ENCODE data around the gene CX3CL1.

Gene CX3CL1

GRCh38 chr16:57376313-57376818 is 4.1 kb downstream of the CX3CL1 start:
- TF ChIP-seq POLR2AphosphoS5 (IDR thresholded peaks at IDR 0.05; ENCODE audit: low read depth, low read length) (no peak), TAF1 (IDR thresholded peaks at IDR 0.05; ENCODE audit: borderline replicate concordance, low read depth, low read length) (no peak), POLR2A (IDR thresholded peaks at IDR 0.05; ENCODE audit: low read depth, low read length) (no peak)
- FAIRE-seq = peak; percentile 56

GRCh38 chr16:57377080-57377841 is 5.0 kb downstream of the CX3CL1 start:
- no peak for TF ChIP-seq POLR2AphosphoS5 (IDR thresholded peaks at IDR 0.05; ENCODE audit: low read depth, low read length)
- no peak for TF ChIP-seq TAF1 (IDR thresholded peaks at IDR 0.05; ENCODE audit: borderline replicate concordance, low read depth, low read length)
- no peak for TF ChIP-seq POLR2A (IDR thresholded peaks at IDR 0.05; ENCODE audit: low read depth, low read length)
- FAIRE-seq = peak; percentile 99
- DNase-seq (ENCODE audit: insufficient read length) = peak; percentile 72

More at GRCh38 chr16:57376313-57376818, 4.1 kb downstream of the CX3CL1 start:
- no peak for DNase-seq (ENCODE audit: insufficient read length)

GRCh38 chr16:57379579-57379978 is 7.3 kb downstream of the CX3CL1 start:
- DNase-seq (ENCODE audit: insufficient read length) = no peak
- no peak for TF ChIP-seq TAF1 (IDR thresholded peaks at IDR 0.05; ENCODE audit: borderline replicate concordance, low read depth, low read length)
- TF ChIP-seq POLR2A (IDR thresholded peaks at IDR 0.05; ENCODE audit: low read depth, low read length) = no peak
- TF ChIP-seq POLR2AphosphoS5 (IDR thresholded peaks at IDR 0.05; ENCODE audit: low read depth, low read length) = no peak

DNA sequence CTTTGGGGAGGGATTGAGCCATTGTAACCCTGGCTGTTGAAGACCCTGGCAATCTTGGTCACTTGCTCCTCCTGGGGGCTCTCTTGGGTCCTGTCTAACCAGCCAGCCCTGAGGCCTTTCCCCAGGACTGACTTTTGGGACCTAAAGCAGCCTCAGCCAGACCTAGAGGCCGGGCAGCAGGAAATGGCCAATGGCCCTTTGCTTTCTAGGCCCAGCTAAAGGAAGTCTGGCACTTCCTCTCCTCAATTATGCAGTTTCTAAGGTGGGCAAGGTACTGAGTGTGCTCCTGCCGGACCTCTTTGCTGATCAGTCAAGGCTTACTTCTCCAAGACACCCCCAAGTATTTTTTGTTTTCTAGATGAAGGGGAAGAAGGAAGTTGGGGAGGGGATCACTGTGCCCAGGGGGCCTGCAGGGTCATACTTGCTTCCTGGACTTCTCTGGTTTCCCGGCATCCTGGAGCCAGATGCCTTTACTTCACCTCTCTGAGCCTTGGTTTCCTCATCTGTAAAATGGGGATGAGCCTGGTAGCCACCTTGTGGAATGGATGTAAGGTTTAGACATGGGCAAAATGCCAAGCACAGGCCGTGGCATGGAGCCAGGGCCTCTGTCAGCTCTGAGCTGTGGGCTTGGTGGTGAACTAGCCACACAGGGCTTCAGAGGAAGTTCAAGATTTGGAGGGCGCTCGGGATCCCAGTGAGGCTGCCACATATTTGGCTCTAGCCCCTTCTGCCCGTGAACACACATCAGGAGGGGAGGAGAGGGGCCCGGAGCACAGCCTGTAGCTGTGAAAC is 8.6 kb downstream of the CX3CL1 start:
- DNase-seq (ENCODE audit: insufficient read length) (no peak), FAIRE-seq (peak; percentile 70)
- TF ChIP-seq TAF1 (IDR thresholded peaks at IDR 0.05; ENCODE audit: borderline replicate concordance, low read depth, low read length) (no peak), POLR2AphosphoS5 (IDR thresholded peaks at IDR 0.05; ENCODE audit: low read depth, low read length) (no peak), POLR2A (IDR thresholded peaks at IDR 0.05; ENCODE audit: low read depth, low read length) (no peak)

More at GRCh38 chr16:57379579-57379978, 7.3 kb downstream of the CX3CL1 start:
- FAIRE-seq = peak; percentile 74

- FAIRE-seq (no peak), DNase-seq (ENCODE audit: insufficient read length) (no peak)
- TF ChIP-seq POLR2AphosphoS5 (IDR thresholded peaks at IDR 0.05; ENCODE audit: low read depth, low read length) = no peak
- TF ChIP-seq TAF1 (IDR thresholded peaks at IDR 0.05; ENCODE audit: borderline replicate concordance, low read depth, low read length) = no peak
- no peak for TF ChIP-seq POLR2A (IDR thresholded peaks at IDR 0.05; ENCODE audit: low read depth, low read length)
These were observed 9.7 kb downstream of the CX3CL1 start for GRCh38 chr16:57381791-57382534.

DNA sequence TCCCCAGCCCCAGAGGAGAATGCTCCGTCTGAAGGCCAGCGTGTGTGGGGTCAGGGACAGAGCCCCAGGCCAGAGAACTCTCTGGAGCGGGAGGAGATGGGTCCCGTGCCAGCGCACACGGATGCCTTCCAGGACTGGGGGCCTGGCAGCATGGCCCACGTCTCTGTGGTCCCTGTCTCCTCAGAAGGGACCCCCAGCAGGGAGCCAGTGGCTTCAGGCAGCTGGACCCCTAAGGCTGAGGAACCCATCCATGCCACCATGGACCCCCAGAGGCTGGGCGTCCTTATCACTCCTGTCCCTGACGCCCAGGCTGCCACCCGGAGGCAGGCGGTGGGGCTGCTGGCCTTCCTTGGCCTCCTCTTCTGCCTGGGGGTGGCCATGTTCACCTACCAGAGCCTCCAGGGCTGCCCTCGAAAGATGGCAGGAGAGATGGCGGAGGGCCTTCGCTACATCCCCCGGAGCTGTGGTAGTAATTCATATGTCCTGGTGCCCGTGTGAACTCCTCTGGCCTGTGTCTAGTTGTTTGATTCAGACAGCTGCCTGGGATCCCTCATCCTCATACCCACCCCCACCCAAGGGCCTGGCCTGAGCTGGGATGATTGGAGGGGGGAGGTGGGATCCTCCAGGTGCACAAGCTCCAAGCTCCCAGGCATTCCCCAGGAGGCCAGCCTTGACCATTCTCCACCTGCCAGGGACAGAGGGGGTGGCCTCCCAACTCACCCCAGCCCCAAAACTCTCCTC is 10.4 kb downstream of the CX3CL1 start:
- FAIRE-seq (no peak), DNase-seq (ENCODE audit: insufficient read length) (no peak)
- TF ChIP-seq POLR2A (IDR thresholded peaks at IDR 0.05; ENCODE audit: low read depth, low read length) = no peak
- TF ChIP-seq POLR2AphosphoS5 (IDR thresholded peaks at IDR 0.05; ENCODE audit: low read depth, low read length) = no peak
- TF ChIP-seq TAF1 (IDR thresholded peaks at IDR 0.05; ENCODE audit: borderline replicate concordance, low read depth, low read length) = no peak

DNA sequence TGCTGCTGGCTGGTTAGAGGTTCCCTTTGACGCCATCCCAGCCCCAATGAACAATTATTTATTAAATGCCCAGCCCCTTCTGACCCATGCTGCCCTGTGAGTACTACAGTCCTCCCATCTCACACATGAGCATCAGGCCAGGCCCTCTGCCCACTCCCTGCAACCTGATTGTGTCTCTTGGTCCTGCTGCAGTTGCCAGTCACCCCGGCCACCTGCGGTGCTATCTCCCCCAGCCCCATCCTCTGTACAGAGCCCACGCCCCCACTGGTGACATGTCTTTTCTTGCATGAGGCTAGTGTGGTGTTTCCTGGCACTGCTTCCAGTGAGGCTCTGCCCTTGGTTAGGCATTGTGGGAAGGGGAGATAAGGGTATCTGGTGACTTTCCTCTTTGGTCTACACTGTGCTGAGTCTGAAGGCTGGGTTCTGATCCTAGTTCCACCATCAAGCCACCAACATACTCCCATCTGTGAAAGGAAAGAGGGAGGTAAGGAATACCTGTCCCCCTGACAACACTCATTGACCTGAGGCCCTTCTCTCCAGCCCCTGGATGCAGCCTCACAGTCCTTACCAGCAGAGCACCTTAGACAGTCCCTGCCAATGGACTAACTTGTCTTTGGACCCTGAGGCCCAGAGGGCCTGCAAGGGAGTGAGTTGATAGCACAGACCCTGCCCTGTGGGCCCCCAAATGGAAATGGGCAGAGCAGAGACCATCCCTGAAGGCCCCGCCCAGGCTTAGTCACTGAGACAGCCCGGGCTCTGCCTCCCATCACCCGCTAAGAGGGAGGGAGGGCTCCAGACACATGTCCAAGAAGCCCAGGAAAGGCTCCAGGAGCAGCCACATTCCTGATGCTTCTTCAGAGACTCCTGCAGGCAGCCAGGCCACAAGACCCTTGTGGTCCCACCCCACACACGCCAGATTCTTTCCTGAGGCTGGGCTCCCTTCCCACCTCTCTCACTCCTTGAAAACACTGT is 11.3 kb downstream of the CX3CL1 start:
- TF ChIP-seq POLR2AphosphoS5 (IDR thresholded peaks at IDR 0.05; ENCODE audit: low read depth, low read length) (no peak), TAF1 (IDR thresholded peaks at IDR 0.05; ENCODE audit: borderline replicate concordance, low read depth, low read length) (no peak), POLR2A (IDR thresholded peaks at IDR 0.05; ENCODE audit: low read depth, low read length) (no peak)
- DNase-seq (ENCODE audit: insufficient read length) (no peak), FAIRE-seq (no peak)

GRCh38 chr16:57384248-57385070 is 12.2 kb downstream of the CX3CL1 start:
- DNase-seq (ENCODE audit: insufficient read length) (no peak), FAIRE-seq (no peak)
- no peak for TF ChIP-seq TAF1 (IDR thresholded peaks at IDR 0.05; ENCODE audit: borderline replicate concordance, low read depth, low read length)
- TF ChIP-seq POLR2AphosphoS5 (IDR thresholded peaks at IDR 0.05; ENCODE audit: low read depth, low read length) = no peak
- TF ChIP-seq POLR2A (IDR thresholded peaks at IDR 0.05; ENCODE audit: low read depth, low read length) = no peak

DNA sequence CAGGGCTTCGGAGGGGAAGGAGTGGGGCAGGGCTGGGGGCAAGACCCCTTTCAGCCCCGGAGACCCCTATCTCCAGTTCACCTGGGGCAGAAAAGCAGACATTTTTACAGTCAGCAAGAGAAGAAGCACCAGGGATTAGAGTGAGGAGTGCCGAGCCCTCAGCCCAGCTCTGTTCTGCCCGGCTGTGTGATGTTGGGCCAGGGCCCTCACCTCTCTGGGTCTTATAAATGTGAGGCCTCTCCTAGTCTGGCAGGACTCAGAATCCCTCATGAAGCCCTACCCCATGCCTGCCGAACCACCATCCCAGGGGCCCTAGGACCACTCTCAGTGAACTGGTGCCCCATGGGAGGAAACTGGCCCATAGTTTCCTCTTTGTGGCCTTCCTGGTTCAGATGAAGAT is 12.8 kb downstream of the CX3CL1 start:
- no peak for TF ChIP-seq POLR2AphosphoS5 (IDR thresholded peaks at IDR 0.05; ENCODE audit: low read depth, low read length)
- no peak for TF ChIP-seq POLR2A (IDR thresholded peaks at IDR 0.05; ENCODE audit: low read depth, low read length)
- TF ChIP-seq TAF1 (IDR thresholded peaks at IDR 0.05; ENCODE audit: borderline replicate concordance, low read depth, low read length) = no peak
- DNase-seq (ENCODE audit: insufficient read length) = no peak
- no peak for FAIRE-seq

Data from GM12892 (cell line).